SU-DHL-6 (cell line): Measurements from ENCODE around the gene TBR1.

Experiments used
- H2AFZ ChIP-seq: fragments of 200-600 bp; sonication (generic); 2 replicates; pipeline ENCODE4 v1.6.1; 2014; ENCODE audit warnings: low read depth, mild to moderate bottlenecking, moderate library complexity, mixed read lengths, antibody characterized with exemption, low read length; ENCODE audit not compliant: severe bottlenecking
- H3F3A ChIP-seq: fragments of 200-600 bp; shearing (Covaris generic); 2 replicates; pipeline ENCODE4 v1.6.0; 2016; ENCODE audit warnings: antibody characterized with exemption, mild to moderate bottlenecking; ENCODE audit not compliant: insufficient read depth
- H3K27ac ChIP-seq: fragments of 200-600 bp; sonication (generic); 2 replicates; pipeline ENCODE4 v1.5.1; 2016; ENCODE audit warnings: low read depth, mild to moderate bottlenecking, low read length, moderate library complexity, mixed read lengths
- H3K27me3 ChIP-seq: fragments of 200-600 bp; sonication (generic), shearing (Covaris generic); 2 replicates; pipeline ENCODE4 v1.6.0; 2014; ENCODE audit warnings: mild to moderate bottlenecking, low read length
- H3K36me3 ChIP-seq: fragments of 200-600 bp; sonication (generic); 2 replicates; pipeline ENCODE4 v1.6.1; 2014; ENCODE audit warnings: mild to moderate bottlenecking, low read length, mixed read lengths
- H3K4me2 ChIP-seq: fragments of 300-600, 200-600 bp; shearing (Covaris generic), sonication (generic); 2 replicates; pipeline ENCODE4 v1.6.0; 2014; ENCODE audit warnings: low read length, low read depth, mild to moderate bottlenecking; ENCODE audit not compliant: poor library complexity, severe bottlenecking
- H3K4me3 ChIP-seq: fragments of 200-600 bp; sonication (generic); 2 replicates; pipeline ENCODE4 v1.5.1; 2014; ENCODE audit warnings: antibody characterized with exemption, low read length, mild to moderate bottlenecking, mixed read lengths; ENCODE audit not compliant: insufficient read depth, poor library complexity, severe bottlenecking
- H3K79me2 ChIP-seq: fragments of 200-600 bp; sonication (generic); 2 replicates; pipeline ENCODE4 v1.6.1; 2014; ENCODE audit warnings: mild to moderate bottlenecking, low read length, moderate library complexity; ENCODE audit not compliant: insufficient read depth
- H3K9ac ChIP-seq: fragments of 200-600 bp; sonication (generic); 2 replicates; pipeline ENCODE4 v1.7.0; 2014; ENCODE audit warnings: mild to moderate bottlenecking, low read length
- H3K9me2 ChIP-seq: fragments of 200-600 bp; sonication (generic); replicated peaks from 2 replicates; pipeline ENCODE4 v1.6.1; 2014; ENCODE audit warnings: low read length; ENCODE audit not compliant: insufficient read depth
- H3K9me3 ChIP-seq: fragments of 200-600 bp; sonication (generic); 2 replicates; pipeline ENCODE4 v1.6.1; 2014; ENCODE audit warnings: low read length, mixed read lengths; ENCODE audit not compliant: insufficient read depth
- H4K20me1 ChIP-seq: fragments of 200-600 bp; sonication (generic); 2 replicates; pipeline ENCODE4 v1.6.1; 2014; ENCODE audit warnings: low read depth, mild to moderate bottlenecking, antibody characterized with exemption, low read length, moderate library complexity, mixed read lengths
- CTCF ChIP-seq: fragments of 200-600 bp; sonication (generic); IDR thresholded peaks from one replicate; pipeline ENCODE4 v1.5.1; 2017; ENCODE audit warnings: antibody characterized with exemption, mild to moderate bottlenecking, low read length, moderate library complexity; ENCODE audit not compliant: insufficient read depth, poor library complexity, severe bottlenecking
- EZH2phosphoT487 ChIP-seq: fragments of 200-600 bp; sonication (generic), shearing (Covaris generic); conservative IDR thresholded peaks from 2 replicates; pipeline ENCODE4 v1.6.1; 2018; ENCODE audit warnings: mild to moderate bottlenecking, antibody characterized with exemption, low read length, moderate library complexity, mixed read lengths

TBR1 gene

GRCh38 chr2:161402297-161402696 lies 13.8 kb upstream of the TBR1 start:
- Histone ChIP-seq H3K9me3 (no peaks in the 10 kb centered on the region), H3K27me3 (no peaks in the 10 kb centered on the region)
- TF ChIP-seq CTCF = no peak
- no peak for TF ChIP-seq EZH2phosphoT487

GRCh38 chr2:161406316-161406715 lies 9.8 kb upstream of the TBR1 start:
- no peak overlapping the region for H3K27ac ChIP-seq
- no peaks in the 10 kb centered on the region for H3K79me2 ChIP-seq
- peaks cover 19% of the 10 kb centered on the region; the same call in 1 of the 2 replicates for H3K36me3 ChIP-seq
- no peak overlapping the region for H2AFZ ChIP-seq
- no peak overlapping the region for H3K4me2 ChIP-seq
- H3K27me3 ChIP-seq = no peaks in the 10 kb centered on the region
- H3F3A ChIP-seq = no peaks in the 10 kb centered on the region
- no peaks in the 10 kb centered on the region for H3K9me3 ChIP-seq
- no peak overlapping the region for H3K9ac ChIP-seq
- H3K4me3 ChIP-seq = no peak overlapping the region
- no peaks in the 10 kb centered on the region for H3K9me2 ChIP-seq
- TF ChIP-seq EZH2phosphoT487 (no peak), CTCF (no peak)
- H4K20me1 ChIP-seq = no peaks in the 10 kb centered on the region

More at GRCh38 chr2:161402297-161402696, 13.8 kb upstream of the TBR1 start:
- Histone ChIP-seq H3F3A (no peaks in the 10 kb centered on the region), H3K27ac (no peak overlapping the region), H3K9ac (no peak overlapping the region), H3K36me3 (peaks cover 19% of the 10 kb centered on the region), H3K4me3 (no peak overlapping the region), H3K9me2 (no peaks in the 10 kb centered on the region), H2AFZ (no peak overlapping the region), H3K4me2 (no peak overlapping the region), H4K20me1 (no peaks in the 10 kb centered on the region), H3K79me2 (no peaks in the 10 kb centered on the region)

- TF ChIP-seq EZH2phosphoT487 (no peak), CTCF (no peak)
- peaks cover 4% of the 10 kb centered on the region; the same call in 1 of the 2 replicates for H4K20me1 ChIP-seq
Observed at GRCh38 chr2:161407597-161407996, 8.5 kb upstream of the TBR1 start.

More at GRCh38 chr2:161407597-161407996, 8.5 kb upstream of the TBR1 start:
- Histone ChIP-seq H3K4me2 (no peak overlapping the region), H3K36me3 (peaks cover 17% of the 10 kb centered on the region; the same call in 1 of the 2 replicates), H3K9me2 (no peaks in the 10 kb centered on the region), H3K9ac (no peak overlapping the region), H2AFZ (no peak overlapping the region), H3K4me3 (no peak overlapping the region), H3F3A (no peaks in the 10 kb centered on the region), H3K27ac (no peak overlapping the region), H3K27me3 (no peaks in the 10 kb centered on the region), H3K9me3 (no peaks in the 10 kb centered on the region), H3K79me2 (no peaks in the 10 kb centered on the region)
